GM18868 (cell line): ENCODE data around the gene PANX2.

Source experiments
- ATAC-seq: cut with Tn5 transposase; IDR thresholded peaks from one replicate; pipeline ENCODE4 v1.9.1; 2021; ENCODE audit warnings: mild to moderate bottlenecking, moderate library complexity; ENCODE audit not compliant: unreplicated experiment

PANX2 gene

GRCh38 chr22:50211147-50211546, 40.6 kb downstream of the PANX2 start:
- ATAC-seq, result no peak

GRCh38 chr22:50213263-50213662, 42.7 kb downstream of the PANX2 start:
- ATAC-seq, result no peak

GRCh38 chr22:50215297-50216054, 44.9 kb downstream of the PANX2 start:
- ATAC-seq, result no peak

- ATAC-seq, result no peak
Measured at GRCh38 chr22:50216055-50216683, 45.6 kb downstream of the PANX2 start.

- ATAC-seq, result no peak
Measured at GRCh38 chr22:50216684-50217520, 46.4 kb downstream of the PANX2 start.

GRCh38 chr22:50217543-50218152, 47.1 kb downstream of the PANX2 start:
- ATAC-seq, result no peak

GRCh38 chr22:50218153-50218995, 47.8 kb downstream of the PANX2 start:
- ATAC-seq, result no peak

- no peak for ATAC-seq
Measured at GRCh38 chr22:50218996-50219727, 48.6 kb downstream of the PANX2 start.

- no peak for ATAC-seq
Measured at GRCh38 chr22:50219800-50220602, 49.5 kb downstream of the PANX2 start.

- ATAC-seq, result no peak
Measured at GRCh38 chr22:50220603-50221409, 50.3 kb downstream of the PANX2 start.

- no peak for ATAC-seq
Measured at GRCh38 chr22:50221410-50222300, 51.1 kb downstream of the PANX2 start.

GRCh38 chr22:50222508-50222907, 52.0 kb downstream of the PANX2 start:
- no peak for ATAC-seq

GRCh38 chr22:50224071-50224470, 53.5 kb downstream of the PANX2 start:
- ATAC-seq, result no peak

GRCh38 chr22:50225200-50225969, 54.9 kb downstream of the PANX2 start:
- no peak for ATAC-seq

GRCh38 chr22:50226063-50226874, 55.7 kb downstream of the PANX2 start:
- no peak for ATAC-seq

GRCh38 chr22:50226875-50227165, 56.3 kb downstream of the PANX2 start:
- ATAC-seq, result no peak
